RWPE2 (cell line): ENCODE results near the gene CSNK1G1.

Source experiments
- ATAC-seq: fragments of 200-7000 bp; cut with Tn5 transposase; 3 replicates; pipeline ENCODE4 v1.9.1; 2021; ENCODE audit warnings: low read depth
- DNase-seq: peaks from one replicate; pipeline ENCODE4 v3.0.0-alpha.2; 2020; ENCODE audit warnings: low spot score
- H3K27ac ChIP-seq: fragments of 450-650 bp; 2 replicates; pipeline ENCODE4 v1.5.1; 2017; ENCODE audit warnings: mild to moderate bottlenecking; ENCODE audit not compliant: poor library complexity, severe bottlenecking
- H3K27me3 ChIP-seq: fragments of 250-450 bp; sonication (Bioruptor Pico); 2 replicates; pipeline ENCODE4 v1.5.1; 2021; ENCODE audit warnings: mild to moderate bottlenecking, moderate library complexity; ENCODE audit not compliant: insufficient read depth, poor library complexity, severe bottlenecking
- H3K36me3 ChIP-seq: fragments of 250-450 bp; sonication (Bioruptor Pico); 2 replicates; pipeline ENCODE4 v1.5.1; 2020; ENCODE audit warnings: low read depth, mild to moderate bottlenecking, moderate library complexity
- H3K4me1 ChIP-seq: fragments of 250-450 bp; sonication (Bioruptor Pico); 2 replicates; pipeline ENCODE4 v1.5.1; 2021; ENCODE audit warnings: mild to moderate bottlenecking, moderate library complexity; ENCODE audit not compliant: insufficient read depth, poor library complexity, severe bottlenecking
- H3K4me3 ChIP-seq: fragments of 250-450 bp; sonication (Bioruptor Pico); 2 replicates; pipeline ENCODE4 v1.5.1; 2021; ENCODE audit warnings: mild to moderate bottlenecking, moderate library complexity; ENCODE audit not compliant: severe bottlenecking
- H3K9me3 ChIP-seq: fragments of 250-450 bp; sonication (Bioruptor Pico); 2 replicates; pipeline ENCODE4 v1.5.1; 2021; ENCODE audit warnings: mild to moderate bottlenecking, moderate library complexity; ENCODE audit not compliant: severe bottlenecking
- TF ChIP-seq, protein P1 (sequence below): fragments of 450-650 bp; IDR thresholded peaks from one replicate; pipeline ENCODE4 v1.5.1; 2017; ENCODE audit warnings: mild to moderate bottlenecking, moderate library complexity; ENCODE audit not compliant: poor library complexity, severe bottlenecking

CSNK1G1 gene

DNA sequence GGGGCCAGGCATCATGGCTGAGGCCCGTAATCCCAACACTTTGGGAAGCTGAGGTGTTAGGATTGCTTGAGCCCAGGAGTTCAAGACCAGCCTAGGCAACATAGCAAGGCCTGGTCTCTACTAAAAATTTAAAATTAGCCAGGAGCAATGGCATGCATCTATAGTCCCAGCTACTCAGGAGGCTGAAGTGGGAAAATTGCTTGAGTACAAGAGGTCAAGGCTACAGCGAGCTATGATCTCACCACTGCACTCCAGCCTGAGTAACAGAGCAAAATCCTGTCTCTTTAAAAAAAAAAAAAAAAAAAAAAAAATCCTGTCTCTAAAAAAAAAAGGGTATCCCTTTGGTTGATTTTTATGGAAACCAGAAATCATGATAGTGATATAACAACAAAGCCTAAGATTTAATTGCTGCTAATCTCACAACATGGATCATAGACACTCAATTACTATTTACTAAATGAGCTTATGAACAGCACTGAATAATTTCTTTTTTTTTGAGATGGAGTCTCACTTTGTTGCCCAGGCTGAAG is 13.2 kb upstream of the CSNK1G1 start:
- H3K27me3 ChIP-seq, result no peaks in the 10 kb centered on the region
- DNase-seq, result no peak

DNA sequence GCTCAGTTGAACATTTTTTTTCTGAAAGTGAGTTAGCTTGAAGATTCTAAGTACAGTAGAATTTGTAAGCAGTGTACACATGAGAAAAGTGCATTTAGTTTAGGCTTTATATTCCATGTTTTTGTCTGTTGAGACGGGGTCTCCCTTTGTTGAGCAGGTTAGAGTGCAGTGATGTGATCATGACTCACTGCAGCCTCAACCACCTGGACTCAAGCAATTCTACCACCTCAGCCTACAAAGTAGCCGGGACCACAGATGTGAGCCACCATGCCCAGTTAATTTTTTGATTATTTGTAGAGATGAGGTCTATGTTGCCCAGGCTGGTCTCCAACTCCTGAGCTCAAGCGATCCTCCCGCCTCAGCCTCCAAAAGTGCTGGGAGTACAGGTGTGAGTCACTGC is 5.3 kb upstream of the CSNK1G1 start:
- no peak for DNase-seq
- no peaks in the 10 kb centered on the region for H3K27me3 ChIP-seq
- TF ChIP-seq, protein P1, sequence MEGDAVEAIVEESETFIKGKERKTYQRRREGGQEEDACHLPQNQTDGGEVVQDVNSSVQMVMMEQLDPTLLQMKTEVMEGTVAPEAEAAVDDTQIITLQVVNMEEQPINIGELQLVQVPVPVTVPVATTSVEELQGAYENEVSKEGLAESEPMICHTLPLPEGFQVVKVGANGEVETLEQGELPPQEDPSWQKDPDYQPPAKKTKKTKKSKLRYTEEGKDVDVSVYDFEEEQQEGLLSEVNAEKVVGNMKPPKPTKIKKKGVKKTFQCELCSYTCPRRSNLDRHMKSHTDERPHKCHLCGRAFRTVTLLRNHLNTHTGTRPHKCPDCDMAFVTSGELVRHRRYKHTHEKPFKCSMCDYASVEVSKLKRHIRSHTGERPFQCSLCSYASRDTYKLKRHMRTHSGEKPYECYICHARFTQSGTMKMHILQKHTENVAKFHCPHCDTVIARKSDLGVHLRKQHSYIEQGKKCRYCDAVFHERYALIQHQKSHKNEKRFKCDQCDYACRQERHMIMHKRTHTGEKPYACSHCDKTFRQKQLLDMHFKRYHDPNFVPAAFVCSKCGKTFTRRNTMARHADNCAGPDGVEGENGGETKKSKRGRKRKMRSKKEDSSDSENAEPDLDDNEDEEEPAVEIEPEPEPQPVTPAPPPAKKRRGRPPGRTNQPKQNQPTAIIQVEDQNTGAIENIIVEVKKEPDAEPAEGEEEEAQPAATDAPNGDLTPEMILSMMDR, result no peak
- ATAC-seq, result peak; percentile 65
- no peaks in the 10 kb centered on the region for H3K9me3 ChIP-seq
- H3K4me1 ChIP-seq, result no peaks in the 10 kb centered on the region
- H3K27ac ChIP-seq, result no peak overlapping the region
- H3K36me3 ChIP-seq, result peaks cover 48% of the 10 kb centered on the region
- no peak overlapping the region for H3K4me3 ChIP-seq

More for the DNA sequence above, 13.2 kb upstream of the CSNK1G1 start:
- no peaks in the 10 kb centered on the region for H3K9me3 ChIP-seq
- H3K27ac ChIP-seq, result no peak overlapping the region
- TF ChIP-seq, protein P1, result no peak
- ATAC-seq, result no peak
- H3K36me3 ChIP-seq, result peaks cover 64% of the 10 kb centered on the region
- H3K4me3 ChIP-seq, result no peak overlapping the region
- H3K4me1 ChIP-seq, result peaks cover 3% of the 10 kb centered on the region

DNA sequence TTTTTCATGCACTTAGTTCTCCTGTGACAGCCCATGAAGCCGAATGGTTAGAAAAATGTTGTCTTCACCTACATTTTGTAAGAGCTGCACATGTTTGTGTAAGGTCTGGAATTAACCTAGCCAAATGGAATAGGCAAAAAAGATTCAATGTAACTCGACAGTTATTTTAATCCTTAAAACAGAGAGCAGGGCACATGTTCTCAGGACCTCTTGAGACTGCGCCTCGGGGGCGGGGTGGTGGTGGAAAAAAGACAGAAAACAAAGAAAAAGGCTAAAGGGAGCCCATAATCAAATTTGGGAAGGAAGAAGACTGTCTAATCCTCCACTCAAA is 702 bp upstream of the CSNK1G1 start:
- peaks cover 7% of the 10 kb centered on the region for H3K4me1 ChIP-seq
- H3K4me3 ChIP-seq, result peak overlapping the region; percentile 70
- H3K27me3 ChIP-seq, result no peaks in the 10 kb centered on the region
- no peaks in the 10 kb centered on the region for H3K9me3 ChIP-seq
- DNase-seq (no peak), ATAC-seq (no peak)
- peak overlapping the region; percentile 72 for H3K27ac ChIP-seq
- peaks cover 27% of the 10 kb centered on the region for H3K36me3 ChIP-seq
- TF ChIP-seq, protein P1, result peak; percentile 63

DNA sequence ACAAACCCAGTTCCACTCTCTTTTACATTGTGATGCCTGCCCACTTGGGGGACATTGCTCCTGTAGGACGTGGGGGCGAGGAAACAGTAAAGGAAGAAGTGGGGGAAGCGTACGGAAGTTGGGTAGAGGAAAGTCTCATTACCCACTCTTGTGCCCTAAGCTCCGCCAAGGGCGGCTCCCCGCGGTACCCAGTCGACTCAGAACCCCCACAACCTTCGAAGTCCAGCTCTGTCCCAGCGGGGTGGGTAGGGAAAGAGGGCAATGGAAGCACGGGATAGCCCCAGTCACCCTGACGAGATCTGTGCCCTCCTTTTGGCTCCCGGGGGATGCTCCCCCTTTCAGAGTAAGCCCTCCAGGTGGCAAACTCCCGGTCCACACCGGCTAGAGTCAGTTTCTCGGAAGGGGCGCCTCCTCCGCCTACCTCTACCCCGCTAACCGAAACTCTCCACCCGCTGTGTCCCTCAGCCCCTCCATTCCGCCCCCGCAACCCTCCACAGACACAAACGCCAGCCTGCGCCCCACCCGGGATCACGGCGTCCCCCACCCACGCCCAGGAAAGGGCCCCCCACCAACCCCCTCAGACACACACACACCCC is 527 bp downstream of the CSNK1G1 start:
- ATAC-seq, result peak; percentile 28
- peak overlapping the region; percentile 72 for H3K27ac ChIP-seq
- no peak for DNase-seq
- peaks cover 30% of the 10 kb centered on the region for H3K36me3 ChIP-seq
- peaks cover 7% of the 10 kb centered on the region for H3K4me1 ChIP-seq
- H3K27me3 ChIP-seq, result no peaks in the 10 kb centered on the region
- TF ChIP-seq, protein P1, result no peak
- H3K9me3 ChIP-seq, result no peaks in the 10 kb centered on the region
- peak overlapping the region; percentile 70 for H3K4me3 ChIP-seq

DNA sequence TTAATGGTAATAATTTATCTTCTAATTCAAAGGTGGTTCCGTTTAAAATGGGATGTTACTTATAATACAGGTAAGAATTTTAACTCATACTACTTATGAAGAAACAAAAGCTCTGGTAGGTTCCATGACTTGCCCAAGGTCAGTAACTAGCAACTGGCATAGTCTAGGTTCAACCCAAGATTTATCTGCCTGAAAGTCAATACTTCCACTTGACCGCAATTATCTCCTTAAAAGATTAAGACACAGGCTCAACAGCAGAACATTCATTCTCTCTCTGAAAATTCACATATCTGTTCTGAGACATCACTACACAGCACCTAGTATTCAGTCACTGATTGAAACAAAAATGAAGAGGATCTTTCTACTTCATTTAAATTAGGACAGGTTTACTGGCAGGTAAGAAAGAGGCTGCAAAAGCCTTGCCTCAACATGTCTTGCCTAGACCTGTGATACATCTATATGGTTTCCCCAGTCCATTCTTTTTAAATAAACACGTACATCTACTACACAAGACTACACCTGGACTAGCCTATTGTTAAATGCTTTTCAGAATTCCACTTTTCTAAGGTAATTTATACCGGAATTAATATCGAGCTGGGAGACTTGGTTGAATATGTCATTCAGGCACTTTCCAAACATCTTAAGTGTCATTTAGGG is 1.2 kb downstream of the CSNK1G1 start:
- TF ChIP-seq, protein P1, result no peak
- Histone ChIP-seq H3K27ac (peak overlapping the region; percentile 72), H3K4me3 (peak overlapping the region; percentile 70), H3K9me3 (no peaks in the 10 kb centered on the region), H3K36me3 (peaks cover 32% of the 10 kb centered on the region), H3K27me3 (no peaks in the 10 kb centered on the region), H3K4me1 (peaks cover 7% of the 10 kb centered on the region)
- ATAC-seq (no peak; the same call in 2 of the 3 replicates), DNase-seq (no peak)
